Vagina (tissue), 2 donors: Measurements from ENCODE around the gene PLCB1. TPM values are rescaled to one million over a fixed set of nuclear protein-coding genes. Genes with fewer than 3 reads are reported as not detected.
"Not testable (repeated sequence)": the region's sequence is repeated elsewhere in the genome, so short reads cannot be mapped to it uniquely, and the experiment has no call there.

Source experiments
- DNase-seq, 2 donors: peaks; one replicate each; pipeline ENCODE4 v3.0.0-alpha.2; 2017; ENCODE audit errors: extremely low spot score in 2 of 2
- H3K27ac ChIP-seq: fragments of 200-600 bp; sonication (generic); one replicate; pipeline ENCODE4 v1.5.1; 2019
- H3K27me3 ChIP-seq: fragments of 200-600 bp; sonication (generic); one replicate; pipeline ENCODE4 v1.5.1; 2019
- H3K36me3 ChIP-seq, 2 donors: fragments of 200-600 bp; sonication (generic); one replicate each; pipeline ENCODE4 v1.5.1; 2017 to 2019
- H3K4me1 ChIP-seq: fragments of 200-600 bp; sonication (generic); one replicate; pipeline ENCODE4 v1.5.1; 2019
- H3K4me3 ChIP-seq, 2 donors: fragments of 200-600 bp; sonication (generic); 1 replicate in 1 of 2; 2 replicates in 1 of 2; pipeline ENCODE4 v1.5.1; 2016 to 2019
- H3K9me3 ChIP-seq: fragments of 200-600 bp; sonication (generic); one replicate; pipeline ENCODE4 v1.5.1; 2019
- CTCF ChIP-seq, 3 experiments: fragments of 450-650 bp in 2 of 3; fragments of 200-600 bp in 1 of 3; sonication (generic) in 1 of 3; IDR thresholded peaks; one replicate each; pipeline ENCODE4 v1.5.1; 2017 to 2019; ENCODE audit warnings: antibody characterized with exemption in 3 of 3, mild to moderate bottlenecking in 2 of 3, moderate library complexity in 2 of 3
- POLR2A ChIP-seq, 2 donors: fragments of 450-650 bp; IDR thresholded peaks; one replicate each; pipeline ENCODE4 v1.6.1; 2017; ENCODE audit warnings: antibody characterized with exemption in 2 of 2, mild to moderate bottlenecking in 2 of 2, moderate library complexity in 2 of 2
- POLR2AphosphoS5 ChIP-seq, 2 donors: sonication (generic); formaldehyde crosslinking; IDR thresholded peaks; one replicate each; pipeline ENCODE4 v1.9.0; 2017; ENCODE audit warnings: antibody characterized with exemption in 2 of 2, mild to moderate bottlenecking in 2 of 2, low read depth in 1 of 2; ENCODE audit not compliant: insufficient read depth in 1 of 2
- intact Hi-C: fragments of 100-400 bp; cut with DNase I; formaldehyde crosslinking; loops from one replicate; pipeline ENCODE4 v1.15.1; 2023
- total RNA-seq: library from RNA; depleted of rRNA; stranded (reverse); fragments of >200 nt; gene quantifications from one replicate; pipeline ENCODE4 v1.2.3, GENCODE V29; 2016

The PLCB1 gene
- total RNA-seq, 1 donor from 2014 or later, result 32.4 TPM

- no peak for TF ChIP-seq CTCF (IDR thresholded peaks at IDR 0.05)
- TF ChIP-seq POLR2A (IDR thresholded peaks at IDR 0.05), result no peak
- TF ChIP-seq POLR2AphosphoS5 (IDR thresholded peaks at IDR 0.05; ENCODE audit: insufficient read depth in 1 of 2, low read depth in 1 of 2), result no peak
- no peaks in the 10 kb centered on the region for H3K4me1 ChIP-seq
- H3K27ac ChIP-seq, result no peak overlapping the region
- H3K27me3 ChIP-seq, result no peaks in the 10 kb centered on the region
- H3K9me3 ChIP-seq, result no peaks in the 10 kb centered on the region
- H3K36me3 ChIP-seq, result no peaks in the 10 kb centered on the region
- intact Hi-C loops, result no loop called here
- no peak for DNase-seq
- no peak overlapping the region for H3K4me3 ChIP-seq
These were observed 240.8 kb downstream of the PLCB1 start for GRCh38 chr20:8372824-8373380.

GRCh38 chr20:8373579-8373978 is 241.5 kb downstream of the PLCB1 start:
- Histone ChIP-seq H3K4me1 (no peaks in the 10 kb centered on the region), H3K36me3 (no peaks in the 10 kb centered on the region), H3K4me3 (no peak overlapping the region), H3K27me3 (no peaks in the 10 kb centered on the region), H3K27ac (no peak overlapping the region), H3K9me3 (no peaks in the 10 kb centered on the region)
- intact Hi-C loops, result no loop called here
- no peak for DNase-seq
- no peak for TF ChIP-seq POLR2AphosphoS5 (IDR thresholded peaks at IDR 0.05; ENCODE audit: insufficient read depth in 1 of 2, low read depth in 1 of 2)
- TF ChIP-seq POLR2A (IDR thresholded peaks at IDR 0.05), result no peak
- TF ChIP-seq CTCF (IDR thresholded peaks at IDR 0.05), result no peak

DNA sequence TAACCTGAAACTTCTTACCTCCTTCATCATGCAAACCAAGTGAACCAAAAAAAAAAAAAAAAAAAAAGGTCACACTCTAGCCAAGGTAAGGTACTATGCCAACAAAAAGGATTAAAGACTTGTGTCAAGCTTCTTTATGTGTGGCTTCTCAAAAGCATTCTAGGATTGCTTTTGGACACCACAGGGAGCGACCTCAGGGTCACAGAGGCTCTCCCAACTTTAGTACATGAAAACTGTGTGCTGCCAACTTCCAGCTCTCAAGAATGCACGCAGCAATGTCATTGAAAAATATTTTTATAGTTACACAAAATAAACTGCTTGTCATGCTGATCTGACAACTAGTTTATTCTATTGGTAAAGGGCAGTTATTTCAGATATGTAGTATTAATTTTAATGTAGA is 243.8 kb downstream of the PLCB1 start:
- no peaks in the 10 kb centered on the region for H3K4me1 ChIP-seq
- no peaks in the 10 kb centered on the region for H3K27me3 ChIP-seq
- TF ChIP-seq CTCF (IDR thresholded peaks at IDR 0.05) (no peak), POLR2AphosphoS5 (IDR thresholded peaks at IDR 0.05; ENCODE audit: insufficient read depth in 1 of 2, low read depth in 1 of 2) (no peak), POLR2A (IDR thresholded peaks at IDR 0.05) (no peak)
- H3K36me3 ChIP-seq, result no peaks in the 10 kb centered on the region
- H3K27ac ChIP-seq, result no peak overlapping the region
- H3K9me3 ChIP-seq, result no peaks in the 10 kb centered on the region
- intact Hi-C loops, result no loop called here
- DNase-seq, result no peak
- H3K4me3 ChIP-seq, result no peak overlapping the region

DNA sequence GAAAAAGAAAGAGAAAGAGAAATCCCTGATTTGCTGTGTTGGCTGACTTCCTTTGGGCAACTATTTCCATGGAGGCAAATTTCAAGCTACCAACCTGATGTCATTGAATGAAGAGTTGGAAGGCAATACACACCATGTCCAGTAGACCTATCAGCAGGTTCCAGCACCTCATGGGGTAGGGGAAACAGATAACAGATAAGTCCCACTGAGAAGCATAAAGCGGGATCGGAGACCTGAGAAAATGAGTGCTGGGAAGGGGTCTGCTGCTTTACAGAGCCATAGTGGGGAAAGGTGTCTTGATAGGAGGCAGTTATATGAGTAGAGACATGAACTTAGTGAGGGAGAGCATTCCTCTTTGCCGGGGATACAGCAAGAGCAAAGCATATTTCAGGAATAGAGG is 244.9 kb downstream of the PLCB1 start:
- no peaks in the 10 kb centered on the region for H3K9me3 ChIP-seq
- no peaks in the 10 kb centered on the region for H3K36me3 ChIP-seq
- H3K4me3 ChIP-seq, result no peak overlapping the region
- no peak for DNase-seq
- intact Hi-C loops, result no loop called here
- H3K27ac ChIP-seq, result no peak overlapping the region
- no peaks in the 10 kb centered on the region for H3K27me3 ChIP-seq
- H3K4me1 ChIP-seq, result no peaks in the 10 kb centered on the region
- TF ChIP-seq POLR2A (IDR thresholded peaks at IDR 0.05) (no peak), POLR2AphosphoS5 (IDR thresholded peaks at IDR 0.05; ENCODE audit: insufficient read depth in 1 of 2, low read depth in 1 of 2) (no peak), CTCF (IDR thresholded peaks at IDR 0.05) (no peak)

- H3K4me3 ChIP-seq, H3K27ac ChIP-seq, H3K27me3 ChIP-seq, H3K4me1 ChIP-seq, intact Hi-C loops, DNase-seq, H3K36me3 ChIP-seq, H3K9me3 ChIP-seq: not testable (repeated sequence)
These were observed 247.1 kb downstream of the PLCB1 start for GRCh38 chr20:8379125-8379524.
